HG02763 (cell line): ENCODE measurements around the gene CRLF3.
"Not testable (repeated sequence)": the region's sequence is repeated elsewhere in the genome, so short reads cannot be mapped to it uniquely, and the experiment has no call there.

ENCODE experiments used
- ATAC-seq: cut with Tn5 transposase; IDR thresholded peaks from one replicate; pipeline ENCODE4 v1.9.1; 2021; ENCODE audit warnings: mild to moderate bottlenecking, moderate library complexity; ENCODE audit not compliant: unreplicated experiment

CRLF3 gene, protein sequence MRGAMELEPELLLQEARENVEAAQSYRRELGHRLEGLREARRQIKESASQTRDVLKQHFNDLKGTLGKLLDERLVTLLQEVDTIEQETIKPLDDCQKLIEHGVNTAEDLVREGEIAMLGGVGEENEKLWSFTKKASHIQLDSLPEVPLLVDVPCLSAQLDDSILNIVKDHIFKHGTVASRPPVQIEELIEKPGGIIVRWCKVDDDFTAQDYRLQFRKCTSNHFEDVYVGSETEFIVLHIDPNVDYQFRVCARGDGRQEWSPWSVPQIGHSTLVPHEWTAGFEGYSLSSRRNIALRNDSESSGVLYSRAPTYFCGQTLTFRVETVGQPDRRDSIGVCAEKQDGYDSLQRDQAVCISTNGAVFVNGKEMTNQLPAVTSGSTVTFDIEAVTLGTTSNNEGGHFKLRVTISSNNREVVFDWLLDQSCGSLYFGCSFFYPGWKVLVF

DNA sequence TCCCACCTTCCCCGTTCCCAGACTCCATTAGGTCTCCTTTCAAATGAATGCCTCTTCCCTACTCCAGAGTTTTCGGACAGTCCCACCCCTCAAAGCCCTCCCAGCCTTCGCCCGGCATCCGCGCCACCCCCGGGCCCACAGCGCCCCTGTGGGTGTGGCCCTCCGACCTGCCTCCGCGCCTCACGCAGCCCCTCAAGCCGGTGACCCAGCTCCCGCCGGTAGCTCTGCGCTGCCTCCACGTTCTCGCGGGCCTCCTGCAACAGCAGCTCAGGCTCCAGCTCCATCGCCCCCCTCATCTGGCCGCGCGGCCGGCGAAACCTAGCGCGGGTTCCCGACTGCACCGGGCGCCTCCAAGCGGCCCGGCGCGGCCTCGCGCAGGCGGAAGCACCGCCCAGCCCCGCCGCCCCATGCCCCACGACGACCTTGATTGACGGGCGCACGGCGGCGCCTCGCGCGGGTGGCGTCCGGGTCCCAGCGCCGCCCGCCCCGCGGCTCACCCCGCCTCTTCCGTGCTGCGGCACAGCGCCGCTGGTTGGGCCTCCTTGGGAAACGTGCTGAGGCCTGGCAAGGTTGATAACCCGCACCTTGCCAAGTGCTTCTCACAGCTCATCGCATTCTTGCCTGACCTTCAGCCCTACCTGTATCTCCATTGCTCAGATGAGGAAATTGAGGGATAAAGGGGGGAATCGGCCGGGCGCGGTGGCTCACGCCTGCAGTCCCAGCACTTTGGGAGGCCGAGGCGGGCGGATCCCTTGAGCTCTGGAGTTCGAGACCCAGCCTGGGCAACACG, at the start of gene CRLF3:
CRLF3 (minus strand) TSS at position 337 of the 790 bp plus-strand sequence; CDS start at position 296, 41 bp downstream.
- ATAC-seq: peak; percentile 89

DNA sequence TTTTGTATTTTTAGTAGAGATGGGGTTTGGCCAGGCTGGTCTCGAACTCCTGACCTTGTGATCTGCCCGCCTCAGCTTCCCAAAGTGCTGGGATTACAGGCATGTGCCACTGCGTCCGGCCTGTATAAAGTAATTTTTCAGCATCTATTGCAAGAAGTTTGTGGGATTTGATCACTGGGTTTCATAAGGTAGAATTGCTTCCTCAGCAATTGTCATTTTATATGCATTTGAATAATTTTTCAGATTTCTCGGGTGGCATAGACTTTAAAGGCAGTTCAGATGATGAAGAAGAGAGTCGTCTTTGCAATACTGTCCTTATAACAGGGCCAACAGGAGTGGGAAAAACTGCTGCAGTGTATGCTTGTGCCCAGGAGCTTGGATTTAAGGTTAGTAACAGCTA, 44.5 kb upstream of the CRLF3 start:
- ATAC-seq: no peak

DNA sequence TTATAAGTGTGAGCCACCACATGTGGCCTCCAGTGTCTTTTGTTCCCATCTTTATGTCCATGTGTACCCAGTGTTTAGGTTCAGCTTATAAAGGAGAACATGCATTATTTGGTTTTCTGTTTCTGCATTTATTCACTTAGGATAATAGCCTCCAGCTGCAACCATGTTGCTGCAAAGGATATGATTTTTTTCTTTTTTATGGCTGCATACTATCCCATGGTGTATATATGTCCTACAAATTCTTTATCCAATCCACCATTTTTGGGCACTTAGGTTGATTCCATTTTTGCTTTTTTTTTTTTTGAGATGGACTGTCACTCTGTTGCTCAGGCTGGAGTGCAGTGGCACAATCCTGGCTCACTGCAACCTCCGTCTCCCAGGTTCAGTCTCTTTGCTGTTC, 40.1 kb upstream of the CRLF3 start:
- ATAC-seq: no peak

GRCh38 chr17:30858556-30859250, 34.2 kb upstream of the CRLF3 start:
- no peak for ATAC-seq

- no peak for ATAC-seq
These were observed 29.7 kb upstream of the CRLF3 start for GRCh38 chr17:30854146-30854545.

DNA sequence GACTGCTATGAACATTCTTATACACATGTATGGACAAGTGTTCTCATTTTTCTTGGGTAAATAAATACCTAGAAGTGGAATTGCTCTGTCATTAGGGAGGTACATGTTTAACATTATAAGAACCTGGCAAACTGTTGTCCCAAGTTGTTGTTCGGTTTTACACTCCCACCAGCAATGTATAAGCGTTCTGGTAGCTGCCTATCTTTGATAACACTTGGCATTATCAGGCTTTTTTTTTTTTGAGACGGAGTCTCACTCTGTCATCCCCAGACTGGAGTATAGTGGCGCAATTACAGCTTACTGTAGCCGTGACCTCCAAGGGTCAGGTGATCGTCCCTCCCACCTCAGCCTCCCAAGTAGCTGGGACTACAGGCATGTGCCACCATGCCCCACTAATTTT, 23.5 kb upstream of the CRLF3 start:
- no peak for ATAC-seq

DNA sequence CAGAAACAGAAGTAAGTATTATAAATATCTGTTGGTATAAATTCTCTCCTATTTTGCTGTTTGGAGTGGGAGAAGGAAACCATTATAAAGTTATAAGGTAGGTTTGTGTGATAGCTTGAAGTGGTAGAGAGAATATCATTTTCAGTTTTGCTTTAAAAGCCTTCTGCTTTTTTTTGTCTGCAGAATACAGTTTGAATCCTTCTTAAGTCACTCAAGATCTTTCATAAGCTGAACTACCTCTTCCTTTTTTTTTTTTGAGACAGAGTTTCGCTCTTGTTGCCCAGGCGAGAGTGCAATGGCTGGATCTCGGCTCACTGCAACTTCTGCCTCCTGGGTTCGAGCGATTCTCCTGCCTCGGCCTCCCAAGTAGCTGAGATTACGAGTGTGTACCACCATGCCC, 16.3 kb upstream of the CRLF3 start:
- no peak for ATAC-seq

DNA sequence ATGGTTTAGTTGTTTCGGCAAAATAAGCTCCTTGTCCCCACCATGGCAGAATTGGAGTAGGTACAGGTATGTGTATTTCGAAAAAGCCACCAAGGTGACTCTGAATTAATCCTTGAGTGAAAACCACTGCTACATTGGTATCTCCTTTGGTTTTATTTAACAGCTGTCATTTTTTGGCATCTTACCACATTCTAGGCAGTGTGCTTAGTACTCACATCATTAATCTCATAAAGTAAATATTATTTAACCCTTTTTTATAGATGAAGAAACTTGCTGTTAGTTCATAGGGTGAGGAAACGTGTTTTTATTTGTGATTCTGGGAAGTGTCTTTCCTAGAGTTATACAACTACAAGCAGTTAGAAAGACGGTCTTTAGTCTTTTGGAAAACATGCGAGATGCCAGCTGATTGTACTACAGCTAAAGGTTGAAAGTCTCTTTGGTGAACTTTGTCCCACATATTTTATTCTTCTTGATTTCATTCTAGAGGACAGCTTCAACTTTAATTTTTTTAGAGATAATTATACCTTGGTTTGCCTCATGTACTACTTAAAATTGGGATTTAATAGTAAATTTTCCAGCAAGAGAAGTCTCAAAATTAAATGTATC, 13.8 kb upstream of the CRLF3 start:
- no peak for ATAC-seq

DNA sequence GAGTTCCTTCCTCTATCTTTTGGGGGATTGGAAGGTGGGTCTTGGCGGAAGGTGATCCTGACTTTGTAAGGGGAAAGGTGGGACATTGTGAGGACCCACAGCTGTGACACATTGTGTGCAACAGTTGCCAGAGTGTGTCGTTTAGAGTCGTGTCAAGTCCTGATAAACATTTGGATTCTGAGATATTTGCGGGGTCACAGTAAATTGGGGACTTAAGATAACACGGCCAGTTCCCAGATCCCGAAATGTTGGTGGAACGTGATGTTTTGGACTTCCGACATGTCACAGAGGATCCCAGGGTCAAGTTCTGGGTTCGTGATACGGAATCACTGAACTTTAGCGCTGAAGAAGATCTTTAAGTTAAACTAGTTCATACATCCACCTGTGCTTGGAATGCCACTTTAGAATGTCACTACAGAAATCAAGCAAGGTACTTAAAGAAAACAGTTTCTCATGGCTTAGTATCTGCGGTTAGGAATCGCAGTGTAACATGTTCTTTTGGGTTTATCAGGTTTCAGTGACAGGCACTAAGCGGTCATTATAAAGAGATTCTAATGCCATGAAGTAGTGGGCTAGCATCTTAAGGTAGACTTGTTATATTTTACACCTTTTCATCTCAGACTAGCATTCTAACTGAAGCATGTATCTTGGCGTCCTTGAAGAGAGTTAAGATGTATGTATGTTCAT, 8.1 kb upstream of the CRLF3 start:
- peak; percentile 14 for ATAC-seq

- peak; percentile 72 for ATAC-seq
These were observed 7.4 kb upstream of the CRLF3 start, which contains the start of gene ATAD5 for GRCh38 chr17:30831663-30832437. ATAD5 (plus strand) TSS chr17:30831966; CDS start chr17:30832348, 382 bp downstream.

GRCh38 chr17:30831257-30831656, 6.8 kb upstream of the CRLF3 start:
- ATAC-seq: no peak

DNA sequence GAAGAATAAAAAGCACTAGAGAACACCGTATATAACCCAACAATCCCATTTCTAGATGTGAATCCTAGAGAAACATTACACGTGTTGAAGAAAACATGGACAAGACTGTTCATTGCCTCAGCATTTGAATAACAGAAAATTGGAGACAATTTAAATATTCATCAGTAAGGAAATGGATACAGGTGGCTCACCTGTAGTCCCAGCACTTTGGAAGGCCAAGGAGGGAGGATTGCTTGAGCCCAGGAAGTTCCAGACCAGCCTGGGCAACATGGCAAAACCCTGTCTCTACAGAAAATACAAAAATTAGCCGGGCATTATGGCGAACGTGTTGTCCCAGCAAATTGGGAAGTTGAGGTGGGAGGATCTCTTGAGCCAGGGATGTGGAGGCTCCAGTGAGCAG, 4.5 kb upstream of the CRLF3 start:
- no peak for ATAC-seq

DNA sequence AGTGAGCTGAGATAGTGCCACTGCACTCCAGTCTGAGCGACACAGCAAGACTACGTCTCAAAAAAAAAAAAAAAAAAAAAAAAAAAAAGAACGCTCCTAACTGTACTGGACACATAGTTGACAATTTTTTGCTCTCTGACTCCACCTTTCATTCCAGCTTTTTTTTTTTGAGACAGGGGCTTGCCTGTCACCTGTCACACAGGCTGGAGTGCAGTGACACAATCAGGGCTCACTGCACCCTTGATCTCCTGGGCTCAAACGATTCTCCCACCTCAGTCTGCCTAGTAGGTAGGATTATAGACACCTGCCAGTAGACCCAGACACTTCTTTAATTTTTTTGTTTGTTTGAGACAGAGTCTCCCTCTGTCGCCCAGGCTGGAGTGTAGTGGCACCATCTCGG, 2.6 kb upstream of the CRLF3 start:
- ATAC-seq: no peak

- no peak for ATAC-seq
These were observed 513 bp downstream of the CRLF3 start for GRCh38 chr17:30824002-30824355.

DNA sequence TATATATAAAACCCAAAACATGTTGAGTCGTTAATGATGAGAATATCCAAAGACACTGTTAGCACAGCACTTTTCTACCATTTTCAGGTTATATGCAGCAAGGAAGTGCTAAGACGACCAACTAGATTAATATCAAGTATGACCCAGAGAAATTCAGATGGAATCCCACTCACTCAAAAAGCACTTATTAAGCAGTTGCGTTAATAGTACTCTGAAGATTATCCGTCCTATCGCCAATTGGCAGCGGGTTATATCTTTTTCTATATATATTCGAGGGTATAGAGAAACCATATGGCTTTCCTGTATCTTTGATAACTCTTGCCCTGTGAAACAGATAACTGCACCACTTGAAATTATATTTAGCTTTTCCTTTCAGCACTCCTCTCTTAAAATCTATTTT, 1.1 kb downstream of the CRLF3 start:
- ATAC-seq: no peak

DNA sequence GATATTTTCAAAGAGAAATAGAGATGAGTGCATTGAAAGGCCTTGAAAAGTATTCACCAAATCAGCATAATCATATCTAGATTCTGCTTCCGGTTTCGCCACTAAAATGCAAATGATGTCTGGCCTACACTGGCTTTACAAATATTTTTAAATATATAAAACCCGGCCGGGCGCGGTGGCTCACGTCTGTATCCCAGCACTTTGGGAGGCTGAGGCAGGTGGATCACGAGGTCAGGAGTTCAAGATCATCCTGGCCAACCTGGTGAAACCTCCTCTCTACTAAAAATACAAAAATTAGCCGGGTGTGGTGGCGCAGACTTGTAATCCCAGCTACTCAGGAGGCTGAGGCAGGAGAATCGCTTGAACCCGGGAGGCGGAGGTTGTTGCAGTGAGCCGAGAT, 1.6 kb downstream of the CRLF3 start:
- not testable (repeated sequence) for ATAC-seq

DNA sequence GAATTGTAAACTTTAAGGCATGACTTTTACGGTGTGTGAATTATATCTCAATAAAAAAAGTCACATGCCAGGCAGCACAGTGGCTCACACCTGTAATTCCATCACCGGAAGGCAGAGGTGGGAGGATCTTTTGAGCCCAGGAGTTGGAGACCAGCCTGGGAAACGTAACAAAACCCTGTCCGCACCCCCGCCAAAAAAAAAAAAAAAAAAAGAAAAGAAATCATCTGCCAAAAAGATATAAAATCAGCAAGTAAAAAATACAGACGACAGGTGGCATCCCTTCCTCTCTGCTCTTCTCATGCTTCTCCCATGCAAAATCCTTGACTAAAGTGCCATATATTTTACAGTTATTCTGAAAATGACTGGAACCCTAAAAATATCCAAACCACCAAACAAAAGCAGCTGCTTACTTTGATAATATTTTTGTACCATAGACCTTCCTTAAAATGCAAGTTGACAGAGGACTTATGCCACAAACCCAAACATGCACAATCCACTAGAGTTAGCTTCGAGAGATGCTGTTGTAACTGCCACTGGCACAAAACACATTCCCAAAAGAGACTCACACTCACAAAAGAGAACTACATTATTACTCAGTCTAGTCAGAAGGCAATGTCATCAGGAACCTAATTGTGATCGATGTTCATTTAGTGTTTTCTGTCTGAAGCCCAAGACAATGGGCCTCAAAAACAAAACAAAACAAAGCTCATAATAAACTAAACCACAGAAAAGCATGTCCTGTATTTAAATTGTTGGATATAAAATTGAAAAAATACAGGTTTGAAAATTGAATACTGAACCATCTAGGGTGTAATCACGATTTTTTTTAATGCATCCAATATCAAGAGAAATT, 2.4 kb downstream of the CRLF3 start:
- ATAC-seq: no peak

DNA sequence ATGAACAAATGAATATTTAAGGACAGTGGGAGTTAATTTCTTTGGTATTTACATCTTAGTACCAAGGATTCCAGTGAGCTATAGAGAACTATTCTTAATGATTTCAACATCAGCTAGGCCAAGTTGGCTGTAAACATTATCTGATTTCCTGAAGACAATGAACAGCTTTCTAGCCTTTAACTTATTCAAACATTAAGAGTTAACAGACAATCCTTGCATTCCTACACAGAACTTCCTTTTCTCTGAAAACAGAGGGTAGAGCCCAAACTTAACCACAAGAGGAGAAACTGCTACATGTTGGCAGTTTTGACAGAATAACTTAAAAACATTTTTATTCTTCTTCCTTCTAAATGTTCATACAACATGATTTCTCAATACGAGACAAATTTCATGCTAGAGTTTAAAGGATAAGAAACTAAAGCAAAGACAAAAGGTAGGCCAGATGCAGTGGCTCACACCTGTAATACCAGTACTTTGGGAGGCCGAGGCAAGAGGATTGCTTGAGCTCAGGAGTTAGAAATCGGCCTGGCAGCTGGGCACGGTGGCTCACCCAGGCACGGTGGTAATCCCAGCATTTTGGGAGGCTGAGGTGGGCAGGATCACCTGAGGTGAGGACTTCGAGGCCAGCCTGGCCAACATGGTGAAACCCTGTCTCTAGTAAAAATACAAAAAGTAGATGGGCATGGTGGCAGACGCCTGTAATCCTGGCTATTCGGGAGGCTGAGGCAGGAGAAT, 4.4 kb downstream of the CRLF3 start:
- ATAC-seq: no peak
